Mucosa of descending colon (tissue), 3 donors: Measurements from ENCODE around the gene STXBP1. TPM values are rescaled to one million over a fixed set of nuclear protein-coding genes. Genes with fewer than 3 reads are reported as not detected.

ENCODE experiments used
- ATAC-seq: fragments of 200-7000 bp; cut with Tn5 transposase; one replicate; pipeline ENCODE4 v1.9.1; 2020; ENCODE audit warnings: mild to moderate bottlenecking, moderate library complexity
- DNase-seq, 3 donors: peaks; one replicate each; pipeline ENCODE4 v3.0.0-alpha.2; 2020
- H3K36me3 ChIP-seq: fragments of 200-600 bp; one replicate; pipeline ENCODE4 v1.8.0; 2021; ENCODE audit warnings: low read depth, mild to moderate bottlenecking
- H3K4me1 ChIP-seq: fragments of 200-600 bp; one replicate; pipeline ENCODE4 v1.8.0; 2021; ENCODE audit warnings: low read depth, mild to moderate bottlenecking
- H3K4me3 ChIP-seq: fragments of 200-600 bp; one replicate; pipeline ENCODE4 v1.8.0; 2021; ENCODE audit warnings: mild to moderate bottlenecking
- H3K9me3 ChIP-seq: fragments of 200-600 bp; one replicate; pipeline ENCODE4 v1.8.0; 2021; ENCODE audit warnings: mild to moderate bottlenecking
- intact Hi-C, 2 donors: fragments of 100-400 bp; cut with DNase I in 1 of 2; cut with micrococcal nuclease in 1 of 2; formaldehyde crosslinking; loops; one replicate each; pipeline versions ENCODE4 v1.11.0 to v1.11.1; 2022; cut with DNase I, micrococcal nuclease
- total RNA-seq, 3 donors: library from RNA; stranded (reverse); fragmentation: NEBNext Ultra II Directional in 2 of 3; extraction: Animal tissue kit (Norgen Biotek cat#: 25700) in 2 of 3; gene quantifications; one replicate each; pipeline versions ENCODE4 v1.2.1 to v1.2.4, GENCODE V29; 2021 to 2023
- TF ChIP-seq, protein P1 (sequence below): fragments of 200-600 bp; IDR thresholded peaks from one replicate; pipeline ENCODE4 v1.8.0; 2022; ENCODE audit warnings: antibody characterized with exemption, mild to moderate bottlenecking
- donor health status: DM: no; HTN: no; CAD: no; lungs with moderate emphysema.
- donor health status: DM: no; HTN: no; CAD: no.
- donor health status: DM: no; HTN: yes; CAD: no.

STXBP1 gene
- total RNA-seq, 3 donors from 2014 or later = 11.8 to 37.1 (median 17.1) TPM

DNA sequence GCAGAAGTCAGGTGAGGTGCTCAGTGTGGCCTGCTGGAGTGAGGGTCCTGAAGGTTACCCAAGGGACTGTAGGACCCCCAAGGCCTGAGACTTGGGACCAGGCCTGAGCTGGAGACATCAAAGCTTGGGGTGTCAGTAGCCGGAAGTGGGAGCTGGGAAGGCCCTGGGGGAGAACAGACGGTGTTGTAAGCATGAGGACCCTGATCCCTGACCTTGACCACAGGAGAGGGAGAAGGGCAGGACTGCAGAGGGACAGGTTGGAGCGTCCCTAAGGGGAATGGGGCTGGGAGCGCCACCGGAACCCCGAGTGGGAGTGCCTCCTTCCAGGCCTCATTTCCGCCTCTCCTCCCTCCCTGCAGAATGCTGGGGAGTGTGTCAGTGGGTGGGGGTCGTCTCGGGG is 104.3 kb downstream of the STXBP1 start:
- TF ChIP-seq, protein P1, sequence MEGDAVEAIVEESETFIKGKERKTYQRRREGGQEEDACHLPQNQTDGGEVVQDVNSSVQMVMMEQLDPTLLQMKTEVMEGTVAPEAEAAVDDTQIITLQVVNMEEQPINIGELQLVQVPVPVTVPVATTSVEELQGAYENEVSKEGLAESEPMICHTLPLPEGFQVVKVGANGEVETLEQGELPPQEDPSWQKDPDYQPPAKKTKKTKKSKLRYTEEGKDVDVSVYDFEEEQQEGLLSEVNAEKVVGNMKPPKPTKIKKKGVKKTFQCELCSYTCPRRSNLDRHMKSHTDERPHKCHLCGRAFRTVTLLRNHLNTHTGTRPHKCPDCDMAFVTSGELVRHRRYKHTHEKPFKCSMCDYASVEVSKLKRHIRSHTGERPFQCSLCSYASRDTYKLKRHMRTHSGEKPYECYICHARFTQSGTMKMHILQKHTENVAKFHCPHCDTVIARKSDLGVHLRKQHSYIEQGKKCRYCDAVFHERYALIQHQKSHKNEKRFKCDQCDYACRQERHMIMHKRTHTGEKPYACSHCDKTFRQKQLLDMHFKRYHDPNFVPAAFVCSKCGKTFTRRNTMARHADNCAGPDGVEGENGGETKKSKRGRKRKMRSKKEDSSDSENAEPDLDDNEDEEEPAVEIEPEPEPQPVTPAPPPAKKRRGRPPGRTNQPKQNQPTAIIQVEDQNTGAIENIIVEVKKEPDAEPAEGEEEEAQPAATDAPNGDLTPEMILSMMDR = no peak
- ATAC-seq = no peak
- no peaks in the 10 kb centered on the region for H3K36me3 ChIP-seq
- H3K9me3 ChIP-seq = no peaks in the 10 kb centered on the region
- intact Hi-C loops = no loop called here
- H3K4me3 ChIP-seq = no peak overlapping the region
- peaks cover 5% of the 10 kb centered on the region for H3K4me1 ChIP-seq
- DNase-seq = no peak

DNA sequence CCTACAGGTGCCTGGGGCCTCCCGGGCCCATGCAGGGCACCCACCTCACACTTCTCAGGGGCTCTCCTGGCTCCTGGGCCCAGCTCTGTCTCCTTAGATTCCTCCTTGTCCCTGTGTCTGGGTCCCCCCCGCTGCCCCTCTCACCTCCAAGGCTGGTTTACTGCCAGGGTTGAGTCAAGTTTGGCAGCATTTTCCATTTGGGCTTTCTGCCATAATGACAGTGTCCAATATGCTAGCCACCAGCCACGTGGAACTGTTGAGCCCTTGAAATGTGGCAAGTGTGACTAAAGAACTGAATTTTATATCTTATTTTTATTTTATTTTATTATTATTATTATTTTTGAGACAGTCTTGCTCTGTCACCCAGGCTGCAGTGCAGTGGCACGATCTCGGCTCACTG is 105.7 kb downstream of the STXBP1 start:
- Histone ChIP-seq H3K4me3 (no peak overlapping the region), H3K4me1 (peaks cover 9% of the 10 kb centered on the region), H3K36me3 (no peaks in the 10 kb centered on the region), H3K9me3 (no peaks in the 10 kb centered on the region)
- intact Hi-C loops = no loop called here
- DNase-seq = no peak
- no peak for ATAC-seq
- TF ChIP-seq, protein P1 = no peak

DNA sequence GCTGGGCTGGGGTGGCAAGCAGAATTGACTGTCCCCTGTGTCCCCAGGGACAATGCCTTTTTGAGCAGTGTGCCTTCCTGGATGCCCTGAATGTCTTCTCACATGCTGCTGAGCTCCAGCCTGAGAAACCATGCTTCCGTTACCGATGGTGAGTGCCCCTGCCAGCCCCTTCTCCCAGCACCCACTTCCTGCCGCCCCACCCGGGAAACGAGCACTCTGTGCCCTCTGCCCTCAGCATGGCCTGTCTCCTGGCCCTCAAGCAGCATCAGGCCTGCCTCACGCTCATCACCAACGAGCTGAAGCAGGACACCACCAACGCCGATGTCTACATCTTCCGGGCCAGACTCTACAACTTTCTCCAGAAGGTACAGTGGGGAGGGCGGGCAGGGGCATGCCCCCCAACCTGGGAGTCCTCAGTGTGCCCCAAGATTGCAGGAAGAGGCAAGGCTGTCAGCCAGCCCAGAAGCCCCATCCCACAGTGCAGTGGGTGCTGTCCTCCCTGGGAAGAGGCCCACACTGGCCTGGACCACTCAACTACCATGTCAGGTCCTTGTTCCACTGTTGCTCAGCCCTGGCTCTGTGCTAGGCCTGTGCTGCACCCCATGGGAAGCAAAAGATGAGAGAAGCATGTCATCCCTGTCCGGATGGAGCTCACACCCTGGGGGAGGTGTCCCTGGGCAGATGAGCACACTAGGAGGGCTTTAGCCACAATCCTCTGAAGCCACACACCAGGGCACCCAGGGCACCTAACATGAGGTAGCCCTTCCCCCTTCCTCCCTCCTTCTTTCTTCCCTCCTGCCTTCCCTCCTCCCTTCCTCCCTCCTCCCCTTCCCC is 108.2 kb downstream of the STXBP1 start:
- ATAC-seq (no peak), DNase-seq (no peak)
- H3K36me3 ChIP-seq = no peaks in the 10 kb centered on the region
- H3K4me3 ChIP-seq = no peak overlapping the region
- intact Hi-C loops = loop anchor here in 1 of 2 donors (10.0 kb wide), 1 partner anchor 125 kb away; no protein-coding TSS in a partner anchor
- H3K9me3 ChIP-seq = no peaks in the 10 kb centered on the region
- TF ChIP-seq, protein P1 = no peak
- peaks cover 15% of the 10 kb centered on the region for H3K4me1 ChIP-seq

DNA sequence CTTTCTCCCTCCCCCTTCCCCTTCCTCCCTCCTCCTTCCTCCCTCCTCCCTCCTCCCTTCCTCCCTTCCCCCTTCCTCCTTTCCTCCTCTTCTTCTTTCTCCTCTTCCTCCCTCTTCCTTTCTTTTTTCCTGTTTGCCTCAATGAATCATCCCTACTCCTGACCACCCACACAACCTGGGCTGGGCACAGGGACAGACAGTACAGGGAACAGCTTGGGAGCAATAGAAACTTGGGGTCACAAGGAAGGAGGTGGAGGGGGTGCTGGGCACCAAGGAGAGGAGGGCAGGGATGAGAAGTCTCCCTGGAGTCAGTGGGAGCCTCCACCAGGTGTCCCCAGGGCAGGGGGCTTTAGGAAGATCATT is 108.8 kb downstream of the STXBP1 start:
- Histone ChIP-seq H3K4me1 (peaks cover 15% of the 10 kb centered on the region), H3K9me3 (no peaks in the 10 kb centered on the region), H3K36me3 (no peaks in the 10 kb centered on the region), H3K4me3 (no peak overlapping the region)
- ATAC-seq = no peak
- peak in 1 of 3 donors; percentile 23 for DNase-seq
- TF ChIP-seq, protein P1 = no peak
- intact Hi-C loops = loop anchor here in 1 of 2 donors (10.0 kb wide), 1 partner anchor 126 kb away; no protein-coding TSS in a partner anchor

DNA sequence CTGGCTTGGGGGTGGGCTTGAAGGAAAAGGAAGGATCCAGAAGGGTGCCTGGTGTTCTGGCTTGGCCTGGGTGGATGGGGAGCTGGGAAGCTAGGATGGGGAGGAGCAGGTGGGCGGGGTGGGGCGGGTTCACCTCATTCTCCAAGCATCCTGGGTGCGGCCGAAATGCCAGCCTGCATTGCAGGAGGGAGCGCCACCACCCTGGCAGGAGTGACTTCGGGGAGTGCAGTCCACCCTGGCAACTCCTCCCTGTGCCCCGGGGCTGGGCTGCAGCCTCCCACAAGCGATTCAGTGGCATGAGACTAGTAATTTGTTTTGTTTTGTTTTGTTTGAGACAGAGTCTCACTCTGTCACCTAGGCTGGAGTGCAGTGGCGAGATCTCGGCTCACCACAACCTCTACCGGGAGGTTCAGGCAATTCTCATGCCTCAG is 109.3 kb downstream of the STXBP1 start:
- peak; percentile 50 to 81 (median 68) for DNase-seq
- TF ChIP-seq, protein P1 = no peak
- H3K36me3 ChIP-seq = no peaks in the 10 kb centered on the region
- intact Hi-C loops = loop anchor here in 1 of 2 donors (10.0 kb wide), 1 partner anchor 127 kb away; no protein-coding TSS in a partner anchor
- ATAC-seq = peak; percentile 76
- H3K4me3 ChIP-seq = no peak overlapping the region
- H3K4me1 ChIP-seq = peaks cover 10% of the 10 kb centered on the region
- H3K9me3 ChIP-seq = no peaks in the 10 kb centered on the region
